GM04503 (cell line): ENCODE data around the gene NAA38.
"Not testable (repeated sequence)": the region's sequence is repeated elsewhere in the genome, so short reads cannot be mapped to it uniquely, and the experiment has no call there.

Experiments used
- DNase-seq: peaks from one replicate; pipeline ENCODE4 v3.0.0-alpha.2; 2012; ENCODE audit warnings: low read depth

NAA38 gene

DNA sequence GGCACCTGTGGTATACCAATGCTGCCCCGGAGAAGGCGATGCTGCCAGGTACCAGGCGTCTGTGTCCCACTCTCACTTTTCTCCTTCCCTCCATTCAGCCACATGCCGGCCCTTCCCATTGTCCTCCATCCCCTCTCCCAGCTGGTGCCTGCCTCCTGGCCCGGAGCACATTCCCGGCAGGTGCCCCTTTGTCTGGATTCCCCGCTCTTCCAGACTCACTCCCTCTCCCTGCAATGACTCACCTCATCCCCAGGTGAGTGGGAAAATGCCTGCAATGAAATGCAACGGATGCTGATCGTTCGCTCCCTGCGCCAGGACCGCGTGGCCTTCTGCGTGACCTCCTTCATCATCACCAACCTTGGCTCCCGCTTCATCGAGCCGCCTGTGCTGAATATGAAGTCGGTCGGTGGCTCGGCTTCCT lies 33.8 kb downstream of the NAA38 start:
- no peak for DNase-seq

DNA sequence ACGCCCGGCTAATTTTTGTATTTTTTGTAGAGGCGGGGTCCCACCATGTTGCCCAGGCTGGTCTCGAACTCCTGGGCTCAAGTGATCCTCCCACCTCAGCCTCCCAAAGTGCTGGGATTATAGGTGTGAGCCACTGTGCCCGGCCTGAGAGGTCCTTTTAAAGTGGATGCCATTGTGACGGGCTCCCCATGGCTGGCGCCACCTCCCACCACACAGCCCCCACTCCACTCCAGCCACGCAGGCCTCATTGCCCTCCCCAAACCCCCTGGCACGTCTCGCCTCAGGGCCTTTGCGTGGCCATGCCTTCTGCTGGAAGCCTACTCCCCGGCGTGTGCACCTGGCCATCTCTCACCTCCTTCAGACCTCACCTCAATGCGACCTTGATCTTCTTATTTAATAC lies 35.2 kb downstream of the NAA38 start:
- no peak for DNase-seq

DNA sequence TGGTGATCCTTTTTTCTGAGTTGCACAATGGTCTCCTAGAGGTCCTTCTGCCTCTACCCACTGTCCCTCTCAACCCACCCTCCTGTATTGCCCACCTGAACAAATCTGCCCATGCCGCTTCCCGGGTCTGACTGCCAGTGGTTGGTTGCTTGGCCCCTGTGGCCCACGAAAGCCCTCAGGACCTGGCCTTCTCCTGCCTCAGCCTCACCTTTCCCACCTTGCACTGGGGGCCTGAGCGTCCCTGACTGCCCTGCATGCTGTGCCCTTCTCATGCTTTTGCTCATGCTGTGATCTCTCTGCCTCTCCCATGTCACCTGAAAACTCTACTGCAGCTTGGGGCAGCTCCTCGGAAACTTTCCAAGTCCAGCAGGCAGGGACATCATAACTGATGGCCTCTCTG lies 37.1 kb downstream of the NAA38 start:
- no peak for DNase-seq

DNA sequence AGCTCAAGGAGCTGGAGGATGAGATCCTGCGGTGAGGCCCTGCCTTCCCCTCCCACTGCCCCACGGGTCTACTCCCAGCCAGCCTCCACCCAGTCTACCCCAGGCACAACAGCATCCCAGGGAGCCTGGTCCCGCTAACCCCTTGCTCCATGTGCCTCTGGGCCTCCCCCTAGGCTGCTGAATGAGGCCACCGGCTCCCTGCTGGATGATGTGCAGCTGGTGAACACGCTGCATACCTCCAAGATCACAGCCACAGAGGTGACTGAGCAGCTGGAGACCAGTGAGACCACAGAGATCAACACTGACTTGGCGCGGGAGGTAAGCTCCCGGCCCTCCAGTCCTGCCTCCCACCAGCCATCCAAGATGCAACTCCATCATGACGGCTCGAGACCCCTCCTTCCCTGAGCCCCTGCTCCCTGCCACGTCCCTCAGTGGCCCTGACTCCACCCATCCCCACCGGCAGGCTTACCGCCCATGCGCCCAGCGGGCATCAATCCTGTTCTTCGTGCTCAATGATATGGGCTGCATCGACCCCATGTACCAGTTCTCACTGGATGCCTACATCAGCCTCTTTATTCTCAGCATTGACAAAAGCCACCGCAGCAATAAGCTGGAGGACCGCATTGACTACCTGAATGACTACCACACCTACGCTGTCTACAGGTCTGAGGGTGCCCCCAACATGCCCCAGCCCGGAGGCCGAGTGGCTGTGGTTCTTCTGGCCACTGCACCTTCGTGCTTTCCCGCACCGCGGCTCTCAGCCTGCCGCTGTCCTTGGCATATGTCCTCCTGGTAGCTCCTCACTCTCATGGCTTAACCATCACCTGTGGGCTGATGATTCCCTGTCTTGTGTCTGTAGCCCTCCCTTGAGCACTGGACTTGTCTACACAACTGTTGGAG lies 38.4 kb downstream of the NAA38 start:
- no peak for DNase-seq

DNA sequence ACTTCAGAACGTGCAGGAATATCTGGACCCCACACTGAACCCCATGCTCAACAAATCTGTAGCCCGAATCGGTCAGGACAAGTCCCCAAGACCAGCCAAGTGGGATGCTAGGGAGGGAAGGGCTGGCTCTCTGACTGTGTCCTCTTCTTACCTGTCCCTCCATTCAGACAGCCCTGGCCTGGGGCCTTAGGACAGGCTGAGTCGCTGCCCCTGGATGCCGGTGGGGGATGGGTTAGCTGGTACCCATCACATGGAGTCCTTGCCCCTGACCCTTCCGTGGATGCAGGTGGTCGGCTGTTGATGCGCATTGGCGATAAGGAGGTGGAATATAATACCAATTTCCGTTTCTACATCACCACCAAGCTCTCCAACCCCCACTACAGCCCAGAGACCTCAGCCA lies 39.3 kb downstream of the NAA38 start:
- no peak for DNase-seq

DNA sequence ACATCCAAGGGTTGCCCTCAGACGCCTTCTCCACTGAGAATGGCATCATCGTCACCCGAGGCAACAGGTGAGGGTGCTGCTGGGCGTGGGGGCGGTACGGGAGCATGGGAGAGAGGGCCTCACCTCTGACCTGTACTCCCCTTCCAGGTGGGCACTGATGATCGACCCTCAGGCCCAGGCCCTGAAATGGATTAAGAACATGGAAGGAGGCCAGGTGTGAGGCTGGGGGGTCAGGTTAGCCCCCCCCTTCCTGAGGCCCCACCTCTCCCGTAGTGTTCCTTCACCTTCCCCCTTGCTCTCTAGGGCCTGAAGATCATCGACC lies 39.8 kb downstream of the NAA38 start:
- DNase-seq: no peak

DNA sequence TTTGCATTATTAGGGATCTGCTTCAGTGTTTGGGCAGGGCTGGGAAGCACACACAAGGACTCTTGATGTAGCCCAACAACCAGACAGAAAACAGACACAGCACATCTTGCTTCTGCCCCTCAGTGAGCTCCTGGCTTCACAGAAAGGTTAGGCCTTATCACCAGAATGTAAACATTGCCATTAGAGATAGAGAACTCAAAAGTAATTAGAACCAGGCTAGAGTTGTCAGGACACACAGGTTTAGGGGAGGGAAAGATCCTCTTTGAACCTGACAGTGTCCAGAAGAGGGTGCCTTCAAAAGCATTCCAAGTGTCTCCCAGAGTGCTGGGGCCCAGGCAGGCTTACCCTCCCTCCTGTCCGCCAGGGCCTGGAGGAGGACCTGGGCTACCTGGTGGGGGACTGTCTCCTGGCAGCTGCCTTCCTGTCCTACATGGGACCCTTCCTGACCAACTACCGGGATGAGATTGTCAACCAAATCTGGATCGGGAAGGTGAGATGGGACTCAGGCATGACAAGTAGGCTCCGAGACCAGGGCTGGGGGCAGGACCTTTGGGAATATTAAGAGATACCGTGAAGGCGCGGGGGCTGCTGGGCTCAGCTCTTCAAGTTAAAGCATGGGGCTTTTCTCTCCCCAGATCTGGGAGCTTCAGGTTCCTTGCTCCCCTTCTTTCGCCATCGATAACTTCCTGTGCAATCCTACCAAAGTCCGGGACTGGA lies 40.3 kb downstream of the NAA38 start:
- no peak for DNase-seq

DNA sequence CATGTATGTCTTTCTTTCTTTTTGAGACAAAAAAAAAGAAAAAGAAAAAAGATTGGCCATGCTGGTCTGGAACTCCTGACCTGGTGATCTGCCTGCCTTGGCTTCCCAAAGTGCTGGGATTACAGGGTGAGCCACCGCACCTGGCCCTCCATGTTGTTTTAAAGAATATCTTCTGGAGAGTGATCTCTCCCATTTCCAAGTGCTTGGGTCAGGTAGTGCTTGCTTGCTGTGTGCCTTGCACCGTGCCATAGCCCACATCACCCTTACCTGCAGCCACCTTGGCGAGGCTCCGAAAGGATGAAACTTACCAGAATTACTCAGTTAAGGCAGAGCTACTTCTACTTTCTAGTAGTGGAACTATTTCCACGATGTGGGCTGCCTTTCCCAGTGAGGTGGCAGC lies 42.4 kb downstream of the NAA38 start:
- DNase-seq: no peak

DNA sequence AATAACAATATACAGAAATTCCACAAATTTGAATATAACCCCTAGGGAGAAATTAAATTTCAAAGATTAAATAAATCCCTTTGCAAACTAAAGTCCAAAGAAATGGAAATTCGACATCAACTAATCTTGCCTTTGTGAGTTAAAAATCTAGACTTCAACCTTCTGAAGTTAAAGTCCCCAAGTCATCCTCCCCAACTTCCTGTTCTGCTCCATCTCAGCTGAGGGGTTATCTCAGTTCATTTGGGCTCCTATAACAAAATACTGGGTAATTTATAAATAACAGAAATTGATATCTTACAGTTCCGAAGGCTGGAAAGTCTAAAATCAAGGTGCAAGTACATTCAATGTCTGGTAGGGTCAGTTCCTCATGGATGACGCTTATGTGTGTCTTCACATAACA lies 46.1 kb downstream of the NAA38 start:
- no peak for DNase-seq

DNA sequence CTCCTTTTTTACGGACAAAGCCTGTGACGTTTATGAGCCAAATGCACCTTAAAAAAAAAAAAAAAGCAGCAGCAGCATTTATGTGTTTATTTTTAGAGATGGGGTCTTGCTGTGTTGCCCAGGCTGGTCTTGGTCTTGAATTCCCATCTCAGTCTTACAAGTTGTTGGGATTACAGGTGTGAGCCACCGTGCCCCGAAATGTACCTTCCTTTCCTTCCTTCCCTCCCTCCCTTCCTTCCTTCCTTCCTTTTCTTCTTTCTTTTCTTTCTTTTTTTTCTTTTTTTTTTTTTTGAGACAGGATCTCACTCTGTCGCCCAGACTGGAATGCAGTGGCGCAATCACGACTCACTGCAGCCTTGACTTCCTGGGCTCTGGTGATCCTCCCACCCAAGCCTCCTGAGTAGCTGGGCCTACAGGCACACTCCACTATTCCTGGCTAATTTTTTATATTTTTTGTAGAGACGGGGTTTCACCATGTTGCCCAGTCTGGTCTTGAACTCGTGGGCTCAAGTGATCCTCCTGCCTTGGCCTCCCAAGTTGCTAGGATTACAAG lies 47.5 kb downstream of the NAA38 start:
- DNase-seq: not testable (repeated sequence)

DNA sequence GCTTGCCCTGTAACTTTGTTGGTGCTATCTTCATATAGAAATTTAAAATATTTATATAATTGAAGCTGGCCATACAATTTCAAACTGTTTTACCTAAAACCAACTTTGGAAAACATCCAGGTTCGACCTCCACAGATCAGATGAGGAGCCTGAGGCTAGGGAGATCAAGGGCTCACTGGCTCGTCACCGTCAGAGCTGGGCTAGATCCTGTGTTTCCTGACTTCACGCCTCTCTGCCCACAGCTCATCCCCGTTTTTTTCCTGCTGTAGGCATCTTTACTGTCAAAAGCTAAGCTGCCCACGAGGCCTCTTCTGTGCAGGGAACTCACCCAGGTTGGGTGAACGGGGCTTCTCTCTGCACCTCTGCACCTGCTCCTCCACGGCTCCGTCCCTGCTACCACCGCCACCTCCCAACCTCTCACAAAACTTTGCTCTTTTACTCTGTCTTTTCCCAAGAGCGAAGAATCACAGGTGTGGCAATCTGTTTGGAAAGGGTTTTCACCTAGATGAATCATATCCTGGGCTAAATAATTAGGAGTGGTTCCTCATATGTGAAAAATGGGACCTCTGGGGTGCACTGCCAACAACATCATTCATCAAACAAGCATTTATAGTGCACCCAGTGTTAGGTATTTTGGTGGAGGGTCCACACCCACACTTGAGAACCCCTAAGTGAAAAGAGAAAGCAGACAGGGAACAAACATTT lies 48.1 kb downstream of the NAA38 start:
- DNase-seq: no peak

DNA sequence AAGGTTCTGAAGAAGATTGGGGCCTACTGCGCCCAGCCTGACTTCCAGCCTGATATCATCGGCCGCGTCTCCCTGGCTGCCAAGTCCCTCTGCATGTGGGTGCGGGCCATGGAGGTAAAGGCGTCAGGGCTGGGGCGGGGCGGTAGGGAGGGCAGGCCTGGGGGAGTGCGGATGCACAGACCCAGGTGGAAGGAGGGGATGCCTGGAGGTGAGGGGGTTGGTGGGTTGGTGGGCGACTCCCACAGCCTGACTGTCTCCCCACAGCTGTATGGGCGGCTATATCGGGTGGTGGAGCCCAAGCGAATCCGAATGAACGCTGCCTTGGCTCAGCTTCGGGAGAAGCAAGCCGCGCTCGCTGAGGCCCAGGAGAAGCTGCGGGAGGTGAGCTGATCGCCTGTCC lies 50.2 kb downstream of the NAA38 start:
- DNase-seq: no peak
